ENCODE results near the gene PGAP6.
A peak's percentile ranks its signal among the peaks of the same experiment; 100 is the strongest.
"Not testable (repeated sequence)": the region's sequence is repeated elsewhere in the genome, so short reads cannot be mapped to it uniquely, and the experiment has no call there.

PGAP6 gene

DNA sequence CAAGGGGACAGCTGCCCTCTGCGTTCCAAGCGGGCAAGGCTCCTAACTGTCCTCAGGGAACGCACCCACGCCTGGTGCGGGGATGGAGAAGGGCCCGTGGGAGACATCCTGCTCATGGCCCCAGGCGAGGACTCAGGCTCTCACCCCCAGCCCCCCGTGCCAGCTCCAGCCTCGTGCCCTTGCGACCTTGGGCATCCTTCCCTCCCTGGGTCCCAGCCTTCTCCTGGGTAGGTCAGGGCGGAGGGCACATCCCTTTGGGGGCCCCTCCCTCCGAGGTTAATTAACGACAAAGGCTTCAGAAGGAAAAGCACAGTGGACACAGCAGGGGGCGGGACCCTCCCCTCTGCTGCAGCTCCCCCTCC, 3.0 kb downstream of the PGAP6 start:
- no peak for DNase-seq

DNA sequence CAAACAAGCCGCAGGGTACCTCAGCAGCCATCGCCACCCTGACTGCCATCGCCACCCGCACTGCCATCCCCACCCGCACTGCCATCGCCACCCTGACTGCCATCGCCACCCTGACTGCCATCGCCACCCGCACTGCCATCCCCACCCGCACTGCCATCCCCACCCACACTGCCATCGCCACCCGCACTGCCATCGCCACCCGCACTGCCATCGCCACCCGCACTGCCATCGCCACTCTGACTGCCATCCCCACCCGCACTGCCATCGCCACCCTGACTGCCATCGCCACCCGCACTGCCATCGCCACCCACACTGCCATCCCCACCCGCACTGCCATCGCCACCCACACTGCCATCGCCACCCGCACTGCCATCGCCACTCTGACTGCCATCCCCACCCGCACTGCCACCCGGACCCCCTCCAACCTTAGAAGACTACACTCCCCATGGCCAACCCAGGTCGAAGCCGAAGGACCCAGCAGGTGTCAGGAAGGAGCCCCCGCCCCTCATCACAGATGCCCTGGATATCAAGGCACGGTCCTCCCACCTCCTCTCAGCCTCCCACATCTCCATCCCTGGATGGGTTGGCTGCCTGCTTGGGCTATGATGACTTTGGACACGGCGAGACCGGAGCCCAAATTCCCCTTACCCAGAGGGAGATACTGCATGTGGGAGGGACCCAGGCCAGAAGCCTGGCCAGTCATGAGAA, 3.5 kb downstream of the PGAP6 start:
- DNase-seq = not testable (repeated sequence)

DNA sequence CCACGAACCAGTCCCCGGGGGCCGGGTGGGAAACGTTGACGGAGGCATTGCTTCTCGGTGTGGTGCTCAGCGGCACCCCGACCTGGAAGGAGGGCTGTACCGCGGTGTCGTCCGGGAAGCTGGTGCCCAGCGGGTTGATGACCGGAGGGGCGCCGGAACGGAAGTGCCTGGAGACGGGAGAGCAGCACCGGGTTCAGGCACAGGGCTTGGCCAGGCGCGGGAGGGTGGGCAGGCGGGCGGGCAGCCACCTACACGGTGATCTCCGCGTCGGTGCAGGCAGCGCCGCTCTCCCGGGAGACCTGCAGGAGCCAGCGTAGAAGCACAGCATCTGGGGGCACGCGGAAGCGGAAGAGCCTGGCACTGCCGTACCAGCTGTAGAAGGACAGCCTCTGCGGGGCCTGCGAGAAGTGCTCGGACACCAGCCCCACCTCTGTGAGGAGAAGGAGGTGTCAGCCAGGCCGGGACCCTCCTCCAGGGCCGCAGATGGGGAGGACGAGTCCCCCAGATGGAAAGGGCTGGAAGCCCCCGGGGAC, 4.3 kb downstream of the PGAP6 start:
- DNase-seq = no peak

DNA sequence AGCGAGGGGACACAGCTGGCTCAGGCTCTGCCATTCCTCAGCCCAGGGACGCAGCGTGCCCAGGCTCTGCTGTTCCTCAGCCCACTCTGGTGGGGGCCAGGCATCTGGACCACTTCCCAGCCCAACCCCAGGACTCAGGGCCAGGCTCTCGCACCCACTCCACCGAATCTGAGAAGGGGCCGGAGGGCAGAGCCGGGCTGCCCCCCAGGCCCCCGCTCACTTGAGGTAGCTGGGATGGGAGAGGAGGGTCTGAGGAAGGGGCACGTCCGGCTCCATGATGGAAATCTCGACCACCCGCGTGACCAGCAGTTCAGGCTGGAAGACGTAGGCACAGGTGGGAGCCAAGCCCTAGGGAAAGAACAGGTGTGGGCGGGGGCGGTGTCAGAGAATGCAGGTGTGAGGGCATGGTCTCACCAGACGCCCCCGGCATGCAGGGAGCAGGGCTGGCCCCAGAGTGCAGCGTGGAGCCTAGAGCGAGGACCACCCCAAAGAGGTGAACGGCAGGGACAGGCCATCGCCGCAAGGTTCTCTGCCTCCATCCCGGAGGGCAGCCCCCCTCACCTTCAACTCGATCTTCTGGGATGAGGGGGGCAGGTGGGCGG, 4.9 kb downstream of the PGAP6 start:
- DNase-seq = no peak

DNA sequence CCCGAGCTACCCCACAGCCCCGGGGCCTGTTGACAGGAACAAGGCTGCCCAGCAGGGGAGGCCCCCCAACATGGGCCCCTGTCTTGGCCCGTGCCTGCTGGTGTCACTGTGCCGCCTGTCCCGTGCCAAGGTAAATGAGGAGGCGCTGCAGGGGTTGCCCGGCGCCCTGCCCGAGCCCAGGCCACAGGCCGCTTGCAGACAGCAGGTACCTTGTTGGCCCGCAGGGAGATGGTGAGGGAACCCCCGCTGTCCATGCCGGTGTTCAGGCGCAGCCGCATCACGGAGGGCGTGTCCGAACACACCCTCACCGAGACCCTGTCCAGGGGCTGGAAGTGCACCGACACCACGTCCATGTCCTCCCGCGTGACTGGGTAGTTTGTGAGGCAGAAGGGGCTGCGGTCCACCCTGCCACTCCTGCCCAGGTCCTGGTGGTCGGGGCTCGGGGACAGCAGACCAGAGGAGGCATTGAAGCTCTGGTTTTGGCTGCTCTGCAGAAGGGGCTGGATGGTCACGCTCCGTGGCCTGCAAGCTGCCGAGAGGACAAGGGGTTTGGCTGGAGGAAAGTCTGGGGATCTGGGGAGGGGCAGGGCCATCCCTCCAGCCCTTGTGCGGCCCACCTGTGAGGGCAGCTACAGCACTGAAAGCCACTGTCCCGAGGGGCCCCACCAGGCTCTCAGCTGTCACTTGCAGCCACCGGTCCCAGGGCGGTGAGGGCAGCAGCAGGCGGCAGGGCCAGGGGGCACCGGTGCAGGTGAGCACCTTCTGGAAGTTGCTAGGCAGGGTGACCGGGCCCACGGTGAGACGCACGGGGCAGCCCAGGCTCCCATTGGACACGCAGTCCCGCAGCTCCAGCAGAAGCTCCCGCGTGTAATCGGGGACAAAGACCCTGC, 5.6 kb downstream of the PGAP6 start:
- no peak for DNase-seq

DNA sequence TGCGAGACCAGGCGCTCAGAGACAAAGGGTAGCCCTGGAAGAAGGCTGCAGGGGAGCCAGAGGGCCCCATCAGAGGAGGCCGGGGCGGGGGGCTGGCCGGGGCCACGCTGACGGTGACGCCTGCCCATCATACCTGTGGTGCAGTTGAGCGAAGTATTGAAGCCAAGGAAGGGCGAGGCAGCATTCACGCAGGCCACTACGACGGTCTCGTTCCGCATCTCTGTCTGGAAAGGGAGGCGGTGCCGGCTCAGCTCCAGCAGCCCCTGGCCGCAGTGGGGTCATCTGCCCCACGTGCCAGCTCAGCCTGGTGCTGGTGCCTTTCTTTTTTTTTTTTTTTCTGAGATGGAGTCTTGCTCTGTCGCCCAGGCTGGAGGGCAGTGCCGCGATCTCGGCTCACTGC, 6.6 kb downstream of the PGAP6 start:
- DNase-seq = no peak

DNA sequence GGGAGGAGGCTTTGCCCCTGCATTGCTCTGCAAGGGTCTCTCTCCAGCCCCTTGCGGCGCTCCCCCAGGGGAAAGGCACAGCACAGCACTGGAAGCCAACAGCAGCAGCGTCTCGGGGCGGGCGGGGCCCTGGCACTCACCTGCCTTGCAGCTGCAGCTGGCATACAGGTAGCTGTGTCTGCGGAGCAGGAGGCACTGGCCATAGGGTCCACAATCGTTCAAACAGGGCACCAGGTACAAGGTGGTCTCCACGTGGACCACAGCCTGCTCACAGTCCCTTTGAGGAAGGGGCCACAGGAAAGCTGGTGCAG, 7.2 kb downstream of the PGAP6 start:
- no peak for DNase-seq

DNA sequence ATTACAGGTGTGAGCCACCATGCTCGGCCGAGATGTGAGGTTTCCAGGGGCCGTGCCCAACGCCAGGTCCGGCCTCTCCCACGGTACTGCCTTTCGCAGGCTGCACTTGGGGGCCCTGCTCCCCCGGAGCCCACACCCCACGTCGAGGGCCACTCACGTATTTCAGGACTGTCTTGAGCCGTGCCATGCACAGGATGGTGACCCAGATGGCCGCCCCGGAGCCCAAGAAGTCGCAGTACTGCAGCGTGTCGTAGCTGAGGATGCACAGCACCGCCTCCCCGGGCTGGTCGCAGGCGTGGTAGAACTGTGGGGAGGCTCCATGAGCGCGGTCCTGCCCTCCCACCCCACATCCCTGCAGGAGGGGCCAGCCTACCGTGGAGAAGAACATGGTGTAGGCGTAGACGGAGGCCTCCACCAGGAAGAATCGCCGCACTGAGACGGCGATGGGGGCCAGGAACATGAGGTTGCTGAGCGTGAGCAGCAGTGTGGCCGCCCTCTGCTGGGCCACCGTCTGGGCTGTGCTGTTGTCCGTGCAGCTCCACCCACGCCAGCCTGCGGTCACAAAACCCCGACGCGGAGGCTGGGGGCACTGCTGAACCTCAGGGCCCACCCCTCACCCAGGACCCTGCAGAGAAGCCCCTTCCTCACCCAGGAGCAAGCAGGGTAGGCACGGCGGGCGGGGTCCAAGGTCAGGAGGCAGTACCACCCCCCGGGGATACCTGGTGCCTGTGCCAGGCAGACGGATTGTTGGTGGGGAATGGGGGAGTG, 7.7 kb downstream of the PGAP6 start:
- no peak for DNase-seq

DNA sequence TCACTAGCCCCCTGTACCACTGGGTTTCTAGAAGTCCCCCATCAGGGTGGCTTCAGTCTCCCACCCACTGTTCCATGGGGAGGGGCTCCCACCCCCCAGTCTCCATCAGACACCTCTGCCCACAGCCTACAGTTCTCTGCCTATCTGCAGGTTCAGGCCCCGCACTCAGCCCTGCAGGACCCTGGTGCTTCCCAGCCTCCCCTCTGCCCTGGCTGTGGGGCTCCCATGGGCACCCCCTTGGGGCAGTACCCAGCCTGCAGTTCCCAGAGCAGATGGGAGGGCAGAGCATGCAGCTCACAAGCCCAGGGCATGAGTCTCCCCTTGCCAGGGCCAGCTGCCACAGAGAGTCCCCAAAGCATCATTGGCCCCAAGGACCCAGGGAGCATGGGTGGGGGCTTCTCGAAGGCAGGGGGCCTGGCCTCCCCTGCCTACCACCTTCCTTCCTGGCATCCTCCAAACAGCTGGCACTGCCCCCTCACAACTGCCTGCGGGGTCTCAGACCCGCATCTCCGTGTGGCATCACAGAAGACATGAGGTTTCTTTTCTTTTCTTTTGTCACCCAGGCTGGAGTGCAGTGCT, 8.7 kb downstream of the PGAP6 start:
- no peak for DNase-seq

DNA sequence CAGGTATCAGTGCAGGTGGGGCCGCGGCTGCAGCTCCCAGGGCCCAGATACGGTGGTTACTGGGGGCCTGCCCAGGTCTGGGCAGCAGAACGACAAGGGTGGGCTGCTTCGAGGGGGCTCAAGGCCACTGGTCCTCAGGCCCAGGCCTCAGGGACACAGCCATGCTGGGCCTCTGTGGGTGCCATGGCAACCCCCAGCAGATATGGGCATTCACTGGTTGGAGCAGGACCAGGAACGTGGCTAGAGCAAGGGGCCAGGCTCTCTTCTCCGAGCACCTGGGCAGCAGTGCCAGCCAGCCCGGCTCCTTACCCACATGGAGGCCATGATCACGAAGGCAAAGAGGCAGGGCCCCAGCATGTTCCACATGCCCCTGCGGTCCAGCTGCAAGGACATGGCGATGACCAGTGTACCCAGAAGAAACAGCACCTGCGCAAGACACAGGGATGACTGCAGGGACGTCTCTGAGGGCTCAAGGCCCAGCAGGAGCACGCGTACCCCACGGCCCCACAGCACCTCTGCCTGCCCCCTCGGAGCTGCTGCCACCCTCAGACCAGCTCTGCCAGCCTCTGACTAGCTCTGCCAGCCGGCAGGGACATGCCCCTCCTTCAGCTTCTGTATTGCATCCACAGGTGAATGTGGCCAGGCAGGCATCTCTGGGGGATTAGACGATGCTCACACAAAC, 9.3 kb downstream of the PGAP6 start:
- no peak for DNase-seq

DNA sequence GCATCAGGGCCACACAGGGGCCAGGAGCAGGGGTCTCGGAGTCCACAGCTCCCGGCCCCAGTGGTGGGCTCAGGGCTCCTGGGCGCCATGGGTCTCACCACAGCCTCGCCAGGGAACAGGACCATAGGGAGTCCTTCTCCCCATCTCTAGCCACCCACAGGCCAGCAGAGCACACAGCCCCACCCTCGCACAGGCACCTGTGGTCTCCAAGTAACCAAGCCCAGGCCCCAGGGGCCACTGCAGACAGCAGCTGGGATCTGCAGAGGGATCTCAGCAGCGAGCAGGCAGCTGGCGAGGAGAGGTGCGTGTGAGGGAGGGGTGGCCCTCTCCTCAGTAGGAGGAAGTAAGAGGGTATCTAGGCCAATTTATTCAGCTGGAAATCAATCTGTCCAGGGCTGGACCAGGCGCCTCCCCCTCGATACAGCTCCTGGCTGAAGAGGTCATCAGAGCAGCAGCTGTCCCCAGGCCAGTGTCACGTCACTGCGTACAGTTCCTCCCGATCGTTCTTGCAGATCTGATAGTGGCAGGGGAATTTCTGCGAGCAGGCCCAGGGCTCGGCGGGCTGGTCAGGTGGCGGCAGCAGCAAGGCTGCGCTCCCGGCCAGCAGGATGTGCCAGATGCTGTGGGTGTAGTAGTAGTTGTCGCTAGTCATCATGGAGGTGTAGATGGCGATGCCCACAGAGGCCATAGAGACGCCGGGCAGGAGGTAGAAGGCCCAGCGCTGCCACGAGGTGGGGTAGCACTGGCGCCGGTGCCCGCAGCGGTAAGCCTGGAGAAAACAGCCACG, 10.1 kb downstream of the PGAP6 start:
- no peak for DNase-seq

DNA sequence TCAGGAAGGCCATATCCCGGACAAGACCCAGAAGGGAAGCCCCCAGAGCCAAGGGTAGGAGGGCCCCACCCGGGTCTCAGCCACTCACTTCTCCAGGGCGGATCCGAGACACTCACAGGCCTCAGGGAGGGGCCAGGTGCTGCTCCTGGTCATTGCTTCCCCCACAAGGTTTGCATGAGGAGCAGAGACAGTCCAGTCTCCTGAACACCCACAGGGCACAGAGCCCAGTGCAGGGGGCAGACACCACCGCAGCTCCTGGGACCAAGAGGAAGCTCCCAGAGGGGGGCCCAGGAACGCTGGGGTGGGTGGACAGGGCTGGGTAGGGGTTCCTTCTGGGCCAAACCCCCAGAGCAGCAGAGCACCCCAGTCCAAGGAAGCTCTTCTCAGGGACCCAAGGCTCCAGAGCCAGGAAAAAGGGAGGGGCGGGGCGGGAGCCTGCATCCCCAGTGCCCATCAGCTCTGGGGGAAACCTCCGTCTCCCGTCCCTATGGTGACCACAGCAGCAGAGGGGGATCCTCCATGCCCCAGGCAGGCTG, 10.7 kb downstream of the PGAP6 start:
- DNase-seq = no peak

DNA sequence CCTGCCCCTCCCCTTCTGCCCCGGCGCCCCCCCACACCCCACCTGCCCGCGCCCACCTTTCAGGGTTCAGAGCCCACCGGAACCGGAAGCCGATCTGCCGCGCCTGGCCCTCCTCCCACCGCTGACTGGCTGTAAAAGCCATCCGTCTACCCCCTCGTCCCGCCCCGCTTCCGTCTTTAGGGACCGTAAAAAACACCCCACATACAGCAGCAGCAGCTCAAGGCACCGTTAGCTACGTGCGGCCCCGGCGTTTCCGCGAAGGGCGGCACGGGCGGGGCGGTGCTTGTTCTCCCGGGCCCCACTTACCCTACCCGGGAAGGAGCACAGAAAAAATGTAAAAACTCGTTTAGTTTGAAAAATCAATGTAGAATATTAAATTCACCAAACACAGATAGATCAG, 11.3 kb downstream of the PGAP6 start, which contains the start of gene MRPL28:
Gene MRPL28 (minus strand): TSS at position 96 of the 400 bp plus-strand sequence. CDS start 320 bp downstream, outside the sequence.
- peak; percentile 81 for DNase-seq

DNA sequence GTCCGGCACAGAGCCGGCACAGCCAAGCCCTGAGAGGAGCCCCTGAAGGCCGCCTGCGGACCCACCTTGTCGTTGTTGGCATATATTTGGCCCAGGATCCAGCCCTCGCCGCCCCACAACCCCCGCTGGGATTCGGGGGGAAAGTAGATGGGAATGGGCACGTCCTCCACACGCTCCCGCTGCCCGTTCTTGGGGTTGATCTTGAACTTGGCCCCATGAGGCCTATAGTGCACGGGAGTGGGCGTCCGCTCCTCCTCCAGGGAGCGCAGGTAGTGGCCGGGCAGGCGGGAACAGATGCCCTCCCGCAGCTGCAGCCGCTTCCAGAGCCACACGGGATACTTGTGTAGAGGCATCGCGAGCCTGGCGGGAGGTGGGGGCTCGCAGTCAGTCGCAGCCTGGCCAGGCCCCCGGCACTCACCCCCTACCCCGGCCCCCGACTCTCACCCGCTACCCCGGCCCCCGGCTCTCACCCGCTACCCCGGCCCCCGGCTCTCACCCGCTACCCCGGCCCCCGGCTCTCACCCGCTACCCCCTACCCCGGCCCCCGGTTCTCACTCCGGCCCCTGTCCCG, 11.8 kb downstream of the PGAP6 start:
- DNase-seq = no peak

DNA sequence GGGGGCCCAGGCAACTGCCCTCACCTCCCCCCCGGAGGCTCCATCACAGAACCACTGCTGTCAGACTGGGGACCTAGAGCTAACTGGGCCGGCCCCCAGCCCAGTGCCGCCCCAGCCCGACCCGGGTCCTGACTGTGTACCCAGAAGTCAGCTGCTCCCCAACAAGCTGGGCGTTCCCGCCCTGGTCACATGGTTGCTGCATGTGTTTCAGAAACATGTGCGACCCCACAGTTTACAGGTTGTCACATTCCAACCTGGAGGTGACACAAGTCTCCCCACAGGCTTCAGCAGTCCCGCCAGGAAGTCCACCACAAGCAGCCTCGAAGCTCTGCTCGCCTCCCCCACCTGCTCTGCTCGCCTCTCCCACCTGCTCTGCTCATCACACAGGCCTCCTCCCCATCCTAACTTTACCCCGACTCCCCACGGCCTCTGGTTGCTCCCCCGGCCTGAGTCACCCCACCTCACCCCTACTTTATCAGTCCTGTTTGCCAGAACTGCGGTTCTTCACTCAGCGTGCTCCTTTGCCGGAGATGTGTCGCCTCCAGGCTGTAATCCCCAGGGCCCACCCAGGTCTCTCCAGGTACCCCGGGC, 12.4 kb downstream of the PGAP6 start:
- DNase-seq = no peak

DNA sequence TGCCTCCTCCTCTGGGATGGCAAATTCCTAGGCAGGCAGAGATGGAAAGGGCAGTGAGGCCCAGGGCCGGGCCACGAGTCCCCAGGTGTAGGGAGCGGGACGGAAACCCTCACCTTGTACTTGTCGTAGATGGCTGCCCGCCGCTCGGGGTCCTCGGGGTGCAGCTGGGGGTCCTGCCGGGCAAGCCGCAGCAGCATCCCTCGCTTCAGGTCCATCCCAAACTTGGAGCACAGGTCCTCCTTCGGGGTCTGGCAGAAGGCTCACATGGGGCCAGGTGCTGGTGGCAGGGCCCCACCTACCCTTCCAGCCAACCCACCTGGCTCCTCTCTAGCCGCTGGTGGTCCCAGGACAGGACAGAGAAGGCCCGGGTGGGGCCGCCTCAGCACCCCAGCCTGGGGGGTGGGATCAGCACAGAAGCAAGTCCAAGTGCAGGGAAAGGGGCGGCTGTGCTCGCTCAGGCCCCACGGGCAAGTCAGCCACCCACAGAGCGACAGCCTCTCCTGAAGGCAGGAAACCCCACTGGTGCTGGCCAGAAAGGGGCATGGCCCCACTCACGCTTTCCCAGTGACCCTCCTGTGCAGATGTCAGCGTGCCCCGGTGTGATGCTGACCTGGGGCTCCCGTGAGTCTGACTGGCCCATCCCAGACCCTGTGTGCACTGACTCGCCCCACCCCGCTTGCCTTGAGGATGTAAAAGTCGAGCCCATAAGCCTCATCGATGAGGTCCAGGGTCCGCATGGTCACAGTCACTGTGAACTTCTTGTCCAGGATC, 13.2 kb downstream of the PGAP6 start:
- DNase-seq = no peak

DNA sequence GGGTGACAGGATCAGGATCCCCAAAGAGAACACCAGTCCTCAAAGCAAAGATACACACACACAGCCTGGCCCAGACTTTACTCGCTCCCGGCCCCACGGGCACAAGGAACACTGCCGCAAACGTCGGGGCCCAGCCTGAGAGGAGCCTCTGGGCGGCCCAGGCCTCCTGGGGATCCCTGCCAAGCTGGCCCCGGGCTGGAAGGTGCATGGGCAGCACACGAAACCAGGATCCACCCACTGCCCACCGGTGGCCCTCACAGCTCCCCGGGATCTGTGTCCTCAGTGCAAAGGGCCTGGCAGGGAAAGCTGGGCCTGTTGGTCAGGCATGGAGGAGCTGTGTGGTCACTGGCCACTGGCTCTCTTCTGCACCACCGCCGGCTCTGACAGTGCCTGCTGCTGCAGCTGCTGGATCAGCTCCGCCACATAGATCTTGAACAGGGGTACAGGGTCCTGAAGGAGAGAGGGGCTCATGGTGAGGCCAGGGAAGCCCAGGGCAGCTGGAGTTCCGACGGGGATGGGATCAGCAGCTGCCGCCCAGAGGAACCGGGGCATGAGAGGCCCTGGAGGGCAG, 14.4 kb downstream of the PGAP6 start:
- no peak for DNase-seq

DNA sequence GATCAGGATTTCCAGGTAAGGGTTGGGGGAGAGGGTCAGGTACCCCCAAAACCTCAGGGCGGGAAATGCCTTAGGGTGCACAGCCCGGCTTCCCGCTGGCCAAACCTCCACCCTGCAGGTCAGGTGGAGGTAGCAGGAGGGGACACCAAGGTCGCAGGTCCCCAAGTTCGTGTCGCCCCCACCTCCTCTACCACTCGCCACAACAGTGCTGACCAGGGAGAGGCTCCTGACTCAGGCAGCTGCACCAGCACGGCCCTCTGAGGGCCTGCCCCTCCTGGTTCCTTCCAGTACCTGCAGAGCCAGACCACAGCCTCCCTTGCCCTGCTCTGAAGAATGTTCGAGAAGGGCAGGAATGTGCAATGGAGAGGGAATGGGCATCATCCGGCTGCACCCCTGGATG, 15.3 kb downstream of the PGAP6 start:
- DNase-seq = no peak

All from kidney glomerular epithelial cell (primary cell).